Fibroblast of mammary gland (primary cell): ENCODE results near the gene PODNL1.

Experiments
- DNase-seq: peaks from one replicate; pipeline ENCODE4 v3.0.0-alpha.2; 2010; ENCODE audit warnings: low read depth
- H3K4me3 ChIP-seq: 2 replicates; pipeline ENCODE4 v1.5.1; 2011; ENCODE audit warnings: low read depth, mild to moderate bottlenecking, low read length, moderate library complexity; ENCODE audit not compliant: control insufficient read depth
- TF ChIP-seq, protein P1 (sequence below): conservative IDR thresholded peaks from 2 replicates; pipeline ENCODE4 v1.5.1; 2011; ENCODE audit warnings: low read depth, low read length, inconsistent platforms; ENCODE audit not compliant: control insufficient read depth, insufficient read depth

Gene PODNL1

GRCh38 chr19:13905634-13906520 lies 32.3 kb downstream of the PODNL1 start, which contains the start of the genes BRME1 and CC2D1A:
Gene BRME1, minus strand, starts transcription at chr19:13906117. Its CDS starts 1,225 bp downstream, at chr19:13904892.
Gene CC2D1A, plus strand, starts transcription at chr19:13906201. Its CDS starts 241 bp downstream, at chr19:13906442.
- H3K4me3 ChIP-seq: peak within 1 kb of the TSS; percentile 68
- TF ChIP-seq, protein P1, sequence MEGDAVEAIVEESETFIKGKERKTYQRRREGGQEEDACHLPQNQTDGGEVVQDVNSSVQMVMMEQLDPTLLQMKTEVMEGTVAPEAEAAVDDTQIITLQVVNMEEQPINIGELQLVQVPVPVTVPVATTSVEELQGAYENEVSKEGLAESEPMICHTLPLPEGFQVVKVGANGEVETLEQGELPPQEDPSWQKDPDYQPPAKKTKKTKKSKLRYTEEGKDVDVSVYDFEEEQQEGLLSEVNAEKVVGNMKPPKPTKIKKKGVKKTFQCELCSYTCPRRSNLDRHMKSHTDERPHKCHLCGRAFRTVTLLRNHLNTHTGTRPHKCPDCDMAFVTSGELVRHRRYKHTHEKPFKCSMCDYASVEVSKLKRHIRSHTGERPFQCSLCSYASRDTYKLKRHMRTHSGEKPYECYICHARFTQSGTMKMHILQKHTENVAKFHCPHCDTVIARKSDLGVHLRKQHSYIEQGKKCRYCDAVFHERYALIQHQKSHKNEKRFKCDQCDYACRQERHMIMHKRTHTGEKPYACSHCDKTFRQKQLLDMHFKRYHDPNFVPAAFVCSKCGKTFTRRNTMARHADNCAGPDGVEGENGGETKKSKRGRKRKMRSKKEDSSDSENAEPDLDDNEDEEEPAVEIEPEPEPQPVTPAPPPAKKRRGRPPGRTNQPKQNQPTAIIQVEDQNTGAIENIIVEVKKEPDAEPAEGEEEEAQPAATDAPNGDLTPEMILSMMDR: no peak
- peak; percentile 74 for DNase-seq

- H3K4me3 ChIP-seq: no peak overlapping the region
- TF ChIP-seq, protein P1: peak; percentile 38
- DNase-seq: peak; percentile 15
Measured at GRCh38 chr19:13902993-13903555, 35.1 kb downstream of the PODNL1 start.

DNA sequence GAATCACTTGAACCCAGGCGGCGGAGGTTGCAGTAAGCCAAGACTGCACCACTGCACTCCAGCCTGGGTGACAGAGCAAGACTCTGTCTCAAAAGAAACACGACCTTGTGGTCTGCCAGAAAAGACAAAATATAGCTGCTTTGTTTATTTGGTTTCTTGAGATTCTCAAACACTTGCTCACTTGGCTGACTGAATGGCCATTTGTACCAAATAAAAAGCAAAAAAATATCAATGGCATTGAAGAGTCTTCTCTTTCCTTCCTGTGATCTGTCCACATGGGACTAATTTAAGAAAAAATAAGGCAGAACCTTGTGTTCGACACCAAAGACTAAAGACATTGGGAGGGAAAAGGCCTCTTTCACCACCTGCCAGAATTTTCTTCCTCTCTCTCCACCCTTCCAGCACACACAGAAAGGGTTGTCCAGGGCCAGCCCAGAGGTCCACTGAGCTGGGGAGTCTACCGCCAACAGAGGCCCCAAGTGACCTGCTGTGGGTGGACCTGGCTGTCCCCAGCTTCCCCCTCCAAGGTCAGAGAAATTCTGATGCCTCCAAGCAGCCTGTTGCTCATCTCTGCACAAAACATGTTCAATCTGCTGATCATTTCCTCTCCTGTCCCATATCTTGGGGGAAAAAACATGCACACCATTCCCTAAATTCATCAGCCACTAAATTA lies 38.2 kb downstream of the PODNL1 start:
- no peak overlapping the region for H3K4me3 ChIP-seq
- TF ChIP-seq, protein P1: no peak
- peak; percentile 10 for DNase-seq

- no peak for DNase-seq
Measured at GRCh38 chr19:13899393-13899792, 38.8 kb downstream of the PODNL1 start.

DNA sequence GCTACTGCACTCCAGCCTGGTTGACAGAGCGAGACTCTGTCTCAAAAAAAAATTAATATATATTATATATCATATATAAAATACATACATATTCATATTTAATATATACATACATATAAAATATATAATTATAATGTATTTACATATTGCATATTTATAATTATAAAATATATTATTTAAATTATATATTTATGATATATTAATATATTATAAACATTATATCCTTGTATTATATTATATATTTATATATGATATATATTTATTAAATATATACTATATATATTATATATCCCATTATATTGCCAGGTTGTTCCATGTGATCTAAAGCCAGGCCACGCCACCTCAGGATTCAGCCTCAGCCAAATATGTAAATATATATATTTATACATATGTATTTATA lies 42.0 kb downstream of the PODNL1 start:
- H3K4me3 ChIP-seq: no peak overlapping the region
- TF ChIP-seq, protein P1: no peak
- DNase-seq: no peak

More at GRCh38 chr19:13899393-13899792, 38.8 kb downstream of the PODNL1 start:
- H3K4me3 ChIP-seq: no peak overlapping the region
- TF ChIP-seq, protein P1: no peak

- H3K4me3 ChIP-seq: no peak overlapping the region
- TF ChIP-seq, protein P1: no peak
- DNase-seq: no peak
Measured at GRCh38 chr19:13894552-13894951, 43.7 kb downstream of the PODNL1 start.
